ENCODE results near the gene DONSON. TPM values are rescaled to one million over a fixed set of nuclear protein-coding genes. Genes with fewer than 3 reads are reported as not detected.

DONSON gene
- total RNA-seq, 1 donor from 2014 or later: 5.0 TPM

- intact Hi-C loops (cut with DNase I): no loop called here
- no peak for TF ChIP-seq CTCF (IDR thresholded peaks at IDR 0.05)
- H3K27me3 ChIP-seq (ENCODE audit: low read depth): no peaks in the 10 kb centered on the region
- H3K36me3 ChIP-seq: peaks cover 63% of the 10 kb centered on the region
- no peak for ATAC-seq
- H3K4me3 ChIP-seq: no peak overlapping the region
- no peak overlapping the region for H3K27ac ChIP-seq
- peaks cover 19% of the 10 kb centered on the region for H3K4me1 ChIP-seq
- no peaks in the 10 kb centered on the region for H3K9me3 ChIP-seq
- DNase-seq: no peak
These were observed 51.3 kb downstream of the DONSON start for GRCh38 chr21:33537212-33537611.

GRCh38 chr21:33531007-33531406 is 57.5 kb downstream of the DONSON start:
- Histone ChIP-seq H3K4me1 (no peaks in the 10 kb centered on the region), H3K4me3 (no peak overlapping the region), H3K36me3 (peaks cover 98% of the 10 kb centered on the region), H3K27ac (no peak overlapping the region), H3K9me3 (no peaks in the 10 kb centered on the region), H3K27me3 (ENCODE audit: low read depth) (no peaks in the 10 kb centered on the region)
- TF ChIP-seq CTCF (IDR thresholded peaks at IDR 0.05): no peak
- intact Hi-C loops (cut with DNase I): no loop called here
- DNase-seq: no peak
- ATAC-seq: no peak

Other genes starting within 250 kb of the DONSON start
- 83.5 TPM for gene IFNGR2, start 185.3 kb downstream of the DONSON start, total RNA-seq
- gene TMEM50B, start 108.7 kb downstream of the DONSON start, total RNA-seq: 59.6 TPM
- gene DNAJC28, start 97.0 kb downstream of the DONSON start, total RNA-seq: 2.1 TPM
- 53.8 TPM for gene GART, start 46.6 kb downstream of the DONSON start, total RNA-seq
- gene SON, start 45.6 kb downstream of the DONSON start, total RNA-seq: 322 TPM
- 29.4 TPM for gene CRYZL1, start 53.1 kb upstream of the DONSON start, total RNA-seq
- 31.4 TPM for gene ITSN1, start 53.8 kb upstream of the DONSON start, total RNA-seq